C1 segment of cervical spinal cord (tissue), 14 donors: ENCODE results near the gene TMEM11.

Source experiments
- DNase-seq, 14 donors: peaks; one replicate each; lab custom pipeline; 2025; lab: John Stamatoyannopoulos, UW

Gene TMEM11

DNA sequence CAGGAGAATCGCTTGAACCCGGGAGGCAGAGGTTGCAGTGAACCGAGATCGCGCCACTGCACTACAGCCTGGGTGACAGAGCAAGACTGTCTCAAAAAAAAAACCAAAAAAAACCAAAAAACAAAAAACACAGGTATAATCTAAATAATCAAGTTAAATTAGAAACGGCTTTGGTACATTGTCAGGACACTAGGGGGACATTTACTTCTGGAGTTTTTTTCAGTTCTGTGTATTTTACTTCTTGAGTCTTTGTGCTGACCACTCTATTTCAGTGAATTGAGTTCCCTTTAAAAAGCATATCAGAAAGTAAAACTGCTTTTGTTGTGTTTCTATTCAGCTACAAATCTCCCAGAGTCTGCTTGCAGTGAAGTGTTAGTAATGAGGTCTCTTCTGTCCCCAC is 50.9 kb downstream of the TMEM11 start:
- DNase-seq = no peak

DNA sequence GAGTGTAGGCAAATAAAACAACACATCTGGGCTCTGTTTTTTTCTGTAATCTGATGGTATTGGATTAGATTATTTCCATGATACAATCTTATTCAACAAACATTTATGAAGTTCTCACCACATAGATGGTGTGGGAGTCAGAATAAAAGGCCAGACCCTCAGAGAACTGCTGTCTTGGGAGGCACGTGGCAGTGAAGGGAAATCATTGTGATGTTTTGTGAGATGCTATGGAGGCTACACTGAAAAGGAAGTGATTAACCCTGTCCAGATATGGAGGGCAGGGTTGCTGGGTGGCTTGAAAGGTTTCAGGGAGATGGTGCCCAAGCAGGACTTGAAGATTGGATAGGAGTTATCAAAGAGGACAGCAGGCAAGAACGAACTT is 51.6 kb downstream of the TMEM11 start:
- DNase-seq = no peak

DNA sequence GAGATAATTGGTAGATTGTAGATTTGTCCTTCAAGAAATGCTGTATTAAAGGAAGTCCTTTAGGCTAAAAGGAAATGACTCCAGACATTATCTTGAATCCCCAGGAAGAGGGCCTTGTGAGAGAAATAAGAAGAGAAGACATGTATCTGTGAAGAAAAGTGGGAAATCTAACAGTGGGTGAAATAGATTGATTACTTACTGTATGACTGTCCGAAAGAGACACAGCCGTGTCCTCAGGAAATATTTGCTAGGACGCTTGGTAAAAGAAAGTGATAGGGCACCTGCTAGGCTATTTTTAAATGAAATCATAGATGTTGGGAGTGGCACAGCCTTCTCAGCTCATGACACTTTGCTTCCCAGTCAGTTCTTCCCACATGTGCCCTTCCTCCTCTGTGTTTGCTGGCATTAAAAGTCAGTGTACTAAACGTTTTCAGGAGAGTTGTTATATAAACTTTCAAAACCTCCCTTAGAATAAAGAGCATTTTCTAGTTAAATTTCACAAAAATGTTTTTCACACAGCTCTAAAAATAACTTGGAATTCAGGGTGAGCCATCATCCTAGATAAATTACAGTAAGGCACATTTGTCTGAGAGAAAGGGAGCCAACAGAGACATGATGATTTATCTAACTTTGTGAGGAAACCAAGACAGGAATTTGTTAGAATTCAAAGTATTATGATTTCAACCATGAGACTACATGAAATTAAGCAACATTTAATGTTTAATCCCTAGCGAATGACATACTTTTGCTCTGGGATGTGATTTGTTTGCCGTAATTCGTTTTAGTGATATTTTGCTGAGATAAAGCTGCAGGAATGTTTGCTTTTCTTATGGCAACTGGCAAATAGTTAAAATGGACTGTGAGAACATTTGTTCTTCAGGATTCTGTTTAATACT is 52.2 kb downstream of the TMEM11 start:
- no peak for DNase-seq

DNA sequence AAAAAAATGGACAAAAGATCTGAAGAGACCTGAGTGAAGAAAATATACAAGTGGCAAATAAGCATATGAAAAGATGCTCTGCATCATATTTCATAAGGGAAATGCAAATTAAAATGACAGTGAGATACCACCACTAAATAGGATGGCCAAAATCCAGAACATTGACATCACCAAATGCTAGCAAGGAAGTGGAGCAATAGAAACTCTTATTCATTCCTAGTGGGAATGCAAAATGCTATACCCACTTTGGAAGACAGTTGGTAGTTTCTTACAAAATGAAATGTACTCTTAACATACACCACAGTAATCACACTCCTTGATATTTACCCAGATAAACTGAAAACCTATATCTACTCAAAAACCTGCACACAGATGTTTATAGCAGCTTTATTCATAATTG is 53.6 kb downstream of the TMEM11 start:
- DNase-seq = no peak

DNA sequence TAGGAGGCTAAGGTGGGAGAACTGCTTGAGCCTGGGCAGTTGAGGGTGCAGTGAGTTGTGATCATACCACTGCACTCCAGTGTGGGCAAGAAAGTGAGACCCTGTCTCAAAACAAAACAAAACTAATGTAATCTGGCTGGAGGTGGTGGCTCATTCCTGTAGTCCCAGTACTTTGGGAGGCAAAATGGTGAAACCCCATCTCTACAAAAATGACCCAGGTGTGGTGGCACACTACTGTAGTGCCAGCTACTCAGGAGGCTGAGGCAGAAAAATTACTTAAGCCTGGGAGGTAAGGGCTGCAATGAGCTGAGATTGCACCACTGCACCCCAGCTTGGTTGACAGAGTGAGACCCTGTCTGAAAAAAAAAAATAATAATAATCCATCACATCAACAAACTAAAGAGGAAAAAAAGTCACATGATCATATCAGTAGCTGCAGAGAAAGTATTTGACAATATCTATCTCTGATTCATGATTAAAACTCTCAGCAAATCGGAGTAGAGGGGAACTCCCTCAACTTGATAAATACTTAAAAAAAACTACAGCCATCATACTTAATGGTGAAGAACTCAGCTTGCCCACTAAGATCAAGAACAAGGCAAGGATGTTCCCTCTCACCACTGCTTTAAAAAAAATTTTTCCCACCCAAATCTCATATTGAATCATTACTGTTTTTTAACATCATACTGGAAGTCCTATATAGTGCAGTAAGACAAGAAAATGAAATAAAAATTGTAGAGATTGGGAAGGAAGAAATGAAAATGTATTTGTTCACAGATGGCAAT is 56.2 kb downstream of the TMEM11 start:
- no peak for DNase-seq

DNA sequence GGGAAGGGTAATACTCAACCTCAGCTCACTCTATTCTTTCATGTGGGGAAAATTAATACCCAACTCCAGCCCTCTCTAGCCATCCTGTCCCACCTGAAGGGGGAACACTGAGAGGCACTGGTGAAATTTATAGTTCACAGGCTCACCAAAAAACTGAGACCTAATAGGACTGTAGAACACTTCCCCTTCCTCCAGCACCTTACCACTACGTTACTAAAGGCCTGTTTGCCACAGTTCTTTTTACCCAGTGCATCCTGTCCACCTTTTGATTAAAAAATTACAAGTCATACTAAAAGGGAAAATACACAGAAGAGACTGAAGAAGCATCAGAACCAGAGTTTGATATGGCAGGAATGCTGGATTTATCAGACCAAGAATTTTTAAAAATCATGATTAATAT is 61.2 kb downstream of the TMEM11 start:
- DNase-seq = no peak

DNA sequence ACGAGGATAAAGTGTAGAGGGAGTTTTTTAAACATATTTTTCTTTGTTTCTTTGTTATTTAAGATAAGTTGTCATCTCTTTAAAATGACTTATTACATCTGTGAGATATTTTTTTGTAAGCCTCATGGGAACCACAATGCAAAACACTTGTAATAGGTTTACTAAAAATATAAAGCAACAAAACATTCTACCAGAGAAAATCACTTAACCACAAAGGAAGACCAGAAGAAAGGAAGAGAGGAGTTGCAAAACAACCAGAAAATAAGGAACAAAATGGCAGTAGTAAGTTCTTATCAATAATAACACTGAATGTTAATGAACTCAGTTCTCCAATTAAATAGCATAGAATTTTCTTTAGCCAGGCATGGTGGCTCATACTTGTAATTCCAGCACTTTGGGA is 64.3 kb downstream of the TMEM11 start:
- DNase-seq = no peak
